Measurements from ENCODE around the gene ZSWIM4.
A peak's percentile ranks its signal among the peaks of the same experiment; 100 is the strongest.

Gene ZSWIM4

GRCh38 chr19:13825489-13826441 is 30.5 kb downstream of the ZSWIM4 start:
- Histone ChIP-seq H3K27me3 (no peaks in the 10 kb centered on the region), H3K9ac (no peak overlapping the region), H3K9me3 (replicated peaks in 1 of 11) (no peaks in the 10 kb centered on the region), H3K4me3 (no peak overlapping the region), H3K4me1 (peaks cover 0 to 30% (median 23%) of the 10 kb centered on the region in 10 experiments; a peak in 16 of 20 replicates), H3K27ac (no peak overlapping the region), H4K20me1 (peaks cover 0 to 61% (median 8%) of the 10 kb centered on the region in 11 experiments; a peak in 10 of 22 replicates), H3K36me3 (peaks cover 59 to 91% (median 78%) of the 10 kb centered on the region in 11 experiments), H3K4me2 (peak overlapping the region in 3 of 11 experiments; percentile 1 to 18 (median 1); a peak in 2 of 22 replicates)
- TF ChIP-seq Cebpa-rat (IDR thresholded peaks at IDR 0.05): no peak

- Histone ChIP-seq H3K27me3 (no peaks in the 10 kb centered on the region), H3K9me3 (replicated peaks in 1 of 11) (no peaks in the 10 kb centered on the region), H3K36me3 (peaks cover 55 to 89% (median 72%) of the 10 kb centered on the region in 11 experiments), H4K20me1 (peaks cover 0 to 68% (median 11%) of the 10 kb centered on the region in 11 experiments; a peak in 10 of 22 replicates), H3K27ac (no peak overlapping the region), H3K4me1 (peaks cover 0 to 30% (median 23%) of the 10 kb centered on the region in 10 experiments; a peak in 16 of 20 replicates), H3K9ac (no peak overlapping the region), H3K4me2 (peak overlapping the region in 1 of 11 experiments; percentile 1; a peak in 1 of 22 replicates), H3K4me3 (no peak overlapping the region)
- no peak for TF ChIP-seq Cebpa-rat (IDR thresholded peaks at IDR 0.05)
Measured at GRCh38 chr19:13826652-13827235, 31.5 kb downstream of the ZSWIM4 start.

- TF ChIP-seq Cebpa-rat (IDR thresholded peaks at IDR 0.05): no peak
- no peak overlapping the region for H3K27ac ChIP-seq
- no peak overlapping the region for H3K4me3 ChIP-seq
- H3K4me1 ChIP-seq: peaks cover 0 to 26% (median 17%) of the 10 kb centered on the region in 10 experiments; a peak in 16 of 20 replicates
- peaks cover 57 to 90% (median 72%) of the 10 kb centered on the region in 11 experiments for H3K36me3 ChIP-seq
- H3K9ac ChIP-seq: no peak overlapping the region
- no peaks in the 10 kb centered on the region for H3K27me3 ChIP-seq
- no peaks in the 10 kb centered on the region for H3K9me3 ChIP-seq (replicated peaks in 1 of 11)
- peaks cover 0 to 77% (median 11%) of the 10 kb centered on the region in 11 experiments; a peak in 10 of 22 replicates for H4K20me1 ChIP-seq
- H3K4me2 ChIP-seq: no peak overlapping the region
Measured at GRCh38 chr19:13827656-13828055, 32.4 kb downstream of the ZSWIM4 start.

GRCh38 chr19:13830114-13830740 is 35.0 kb downstream of the ZSWIM4 start:
- Histone ChIP-seq H3K4me1 (peaks cover 25 to 42% (median 35%) of the 10 kb centered on the region in 10 experiments), H3K36me3 (peaks cover 35 to 85% (median 65%) of the 10 kb centered on the region in 11 experiments), H4K20me1 (peaks cover 0 to 98% (median 11%) of the 10 kb centered on the region in 11 experiments; a peak in 10 of 22 replicates), H3K27me3 (no peaks in the 10 kb centered on the region), H3K9ac (no peak overlapping the region), H3K9me3 (replicated peaks in 1 of 11) (no peaks in the 10 kb centered on the region), H3K4me3 (no peak overlapping the region), H3K4me2 (no peak overlapping the region), H3K27ac (no peak overlapping the region)
- TF ChIP-seq Cebpa-rat (IDR thresholded peaks at IDR 0.05): no peak

GRCh38 chr19:13830741-13831536 is 35.7 kb downstream of the ZSWIM4 start:
- Histone ChIP-seq H3K27me3 (no peaks in the 10 kb centered on the region), H3K4me3 (no peak overlapping the region), H3K36me3 (peaks cover 28 to 85% (median 65%) of the 10 kb centered on the region in 11 experiments), H4K20me1 (peaks cover 0 to 98% (median 11%) of the 10 kb centered on the region in 11 experiments; a peak in 10 of 22 replicates), H3K27ac (no peak overlapping the region), H3K9ac (no peak overlapping the region), H3K4me1 (peaks cover 32 to 43% (median 39%) of the 10 kb centered on the region in 10 experiments), H3K4me2 (no peak overlapping the region), H3K9me3 (replicated peaks in 1 of 11) (no peaks in the 10 kb centered on the region)
- no peak for TF ChIP-seq Cebpa-rat (IDR thresholded peaks at IDR 0.05)

GRCh38 chr19:13831537-13832467 is 36.6 kb downstream of the ZSWIM4 start:
- Histone ChIP-seq H3K4me3 (no peak overlapping the region), H3K9ac (no peak overlapping the region), H3K36me3 (peaks cover 21 to 84% (median 62%) of the 10 kb centered on the region in 11 experiments), H3K27ac (no peak overlapping the region), H3K4me2 (no peak overlapping the region), H3K9me3 (replicated peaks in 1 of 11) (no peaks in the 10 kb centered on the region), H4K20me1 (peaks cover 0 to 98% (median 11%) of the 10 kb centered on the region in 11 experiments; a peak in 10 of 22 replicates), H3K27me3 (no peaks in the 10 kb centered on the region), H3K4me1 (peaks cover 40 to 44% (median 41%) of the 10 kb centered on the region in 10 experiments)
- TF ChIP-seq Cebpa-rat (IDR thresholded peaks at IDR 0.05): no peak

Measured in BLaER1 treated with 17β-estradiol and CSF1 and Interleukin-3, amounts not matched to agents 10 nM and 100 nM (cell line).